Measurements from ENCODE around the gene ADCY5.

DNA sequence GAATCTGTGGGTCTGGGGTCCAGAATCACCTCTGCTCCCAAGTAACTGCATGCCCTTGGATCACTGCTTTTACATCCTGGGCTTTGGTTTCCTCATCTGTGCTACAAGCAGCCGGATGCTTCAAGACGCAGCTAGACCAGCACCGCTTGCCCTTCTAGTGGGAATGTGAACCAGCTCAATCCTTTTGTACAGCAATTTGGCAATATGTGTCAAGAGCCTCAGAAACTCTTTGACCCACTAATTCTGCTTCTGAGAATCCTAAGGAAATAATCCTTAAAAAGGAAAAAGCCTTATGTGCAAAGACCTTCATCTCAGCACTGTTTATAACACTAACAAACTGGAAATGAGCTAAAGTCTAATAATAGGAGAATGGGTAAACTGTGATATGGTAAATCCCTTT lies 48.7 kb downstream of the ADCY5 start:
- TF ChIP-seq, protein P1, sequence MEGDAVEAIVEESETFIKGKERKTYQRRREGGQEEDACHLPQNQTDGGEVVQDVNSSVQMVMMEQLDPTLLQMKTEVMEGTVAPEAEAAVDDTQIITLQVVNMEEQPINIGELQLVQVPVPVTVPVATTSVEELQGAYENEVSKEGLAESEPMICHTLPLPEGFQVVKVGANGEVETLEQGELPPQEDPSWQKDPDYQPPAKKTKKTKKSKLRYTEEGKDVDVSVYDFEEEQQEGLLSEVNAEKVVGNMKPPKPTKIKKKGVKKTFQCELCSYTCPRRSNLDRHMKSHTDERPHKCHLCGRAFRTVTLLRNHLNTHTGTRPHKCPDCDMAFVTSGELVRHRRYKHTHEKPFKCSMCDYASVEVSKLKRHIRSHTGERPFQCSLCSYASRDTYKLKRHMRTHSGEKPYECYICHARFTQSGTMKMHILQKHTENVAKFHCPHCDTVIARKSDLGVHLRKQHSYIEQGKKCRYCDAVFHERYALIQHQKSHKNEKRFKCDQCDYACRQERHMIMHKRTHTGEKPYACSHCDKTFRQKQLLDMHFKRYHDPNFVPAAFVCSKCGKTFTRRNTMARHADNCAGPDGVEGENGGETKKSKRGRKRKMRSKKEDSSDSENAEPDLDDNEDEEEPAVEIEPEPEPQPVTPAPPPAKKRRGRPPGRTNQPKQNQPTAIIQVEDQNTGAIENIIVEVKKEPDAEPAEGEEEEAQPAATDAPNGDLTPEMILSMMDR (IDR thresholded peaks at IDR 0.05; ENCODE audit: poor library complexity) = no peak
- no peak for TF ChIP-seq EZH2phosphoT487 (IDR thresholded peaks at IDR 0.05; ENCODE audit: low read depth, severe bottlenecking, unreplicated experiment)
